Ovary (tissue), 3 donors: ENCODE measurements around the gene KCNK7.

Experiments
- EP300 ChIP-seq: sonication (generic); formaldehyde crosslinking; IDR thresholded peaks from one replicate; pipeline ENCODE4 v1.6.1; 2017; ENCODE audit warnings: antibody characterized with exemption
- POLR2A ChIP-seq: fragments of 450-650 bp; IDR thresholded peaks from one replicate; pipeline ENCODE4 v1.6.1; 2017; ENCODE audit warnings: antibody characterized with exemption, mild to moderate bottlenecking, moderate library complexity
- TF ChIP-seq, protein P1 (sequence below), 3 donors: fragments of 450-650 bp in 2 of 3; fragments of 200-600 bp in 1 of 3; IDR thresholded peaks; one replicate each; pipeline versions ENCODE4 v1.5.1 to v1.8.0; 2016 to 2022; ENCODE audit warnings: antibody characterized with exemption in 3 of 3, mild to moderate bottlenecking in 1 of 3
- donor health status: DM: no; HTN: no; CAD: no.

DNA sequence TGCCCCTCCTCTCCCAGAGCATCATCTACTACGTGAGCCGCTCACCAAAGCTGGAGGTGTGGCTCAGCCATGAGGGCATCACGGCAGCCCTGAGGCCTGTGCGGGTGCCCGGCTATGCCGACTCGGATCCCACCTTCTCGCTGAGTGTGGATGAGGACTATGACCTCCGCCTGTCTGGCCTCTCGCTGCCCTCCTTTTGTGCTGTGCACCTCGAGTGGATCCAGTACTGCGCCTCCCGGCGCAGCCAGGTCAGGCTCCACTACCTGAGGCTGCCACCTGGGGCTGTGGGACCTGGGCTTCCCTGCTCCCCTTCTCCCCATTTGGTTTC is 38.5 kb upstream of the KCNK7 start:
- TF ChIP-seq, protein P1, sequence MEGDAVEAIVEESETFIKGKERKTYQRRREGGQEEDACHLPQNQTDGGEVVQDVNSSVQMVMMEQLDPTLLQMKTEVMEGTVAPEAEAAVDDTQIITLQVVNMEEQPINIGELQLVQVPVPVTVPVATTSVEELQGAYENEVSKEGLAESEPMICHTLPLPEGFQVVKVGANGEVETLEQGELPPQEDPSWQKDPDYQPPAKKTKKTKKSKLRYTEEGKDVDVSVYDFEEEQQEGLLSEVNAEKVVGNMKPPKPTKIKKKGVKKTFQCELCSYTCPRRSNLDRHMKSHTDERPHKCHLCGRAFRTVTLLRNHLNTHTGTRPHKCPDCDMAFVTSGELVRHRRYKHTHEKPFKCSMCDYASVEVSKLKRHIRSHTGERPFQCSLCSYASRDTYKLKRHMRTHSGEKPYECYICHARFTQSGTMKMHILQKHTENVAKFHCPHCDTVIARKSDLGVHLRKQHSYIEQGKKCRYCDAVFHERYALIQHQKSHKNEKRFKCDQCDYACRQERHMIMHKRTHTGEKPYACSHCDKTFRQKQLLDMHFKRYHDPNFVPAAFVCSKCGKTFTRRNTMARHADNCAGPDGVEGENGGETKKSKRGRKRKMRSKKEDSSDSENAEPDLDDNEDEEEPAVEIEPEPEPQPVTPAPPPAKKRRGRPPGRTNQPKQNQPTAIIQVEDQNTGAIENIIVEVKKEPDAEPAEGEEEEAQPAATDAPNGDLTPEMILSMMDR (IDR thresholded peaks at IDR 0.05): no peak
- TF ChIP-seq EP300: no peak
- TF ChIP-seq POLR2A: no peak
